ENCODE data around the gene ZNF530.

ZNF530 gene

GRCh38 chr19:57599761-57600383 lies at the start of gene ZNF530:
TSS of gene ZNF530 (plus strand) at chr19:57599885. CDS start at chr19:57604346, 4,461 bp downstream.
- peak; percentile 91 for DNase-seq

GRCh38 chr19:57552432-57552831 lies 47.3 kb upstream of the ZNF530 start:
- DNase-seq, result no peak

GRCh38 chr19:57557659-57558058 lies 42.0 kb upstream of the ZNF530 start:
- DNase-seq, result no peak

GRCh38 chr19:57558525-57558924 lies 41.2 kb upstream of the ZNF530 start:
- DNase-seq, result no peak

GRCh38 chr19:57559008-57559403 lies 40.7 kb upstream of the ZNF530 start:
- peak; percentile 21 for DNase-seq

GRCh38 chr19:57559404-57560025 lies 40.2 kb upstream of the ZNF530 start, which contains the start of gene ZNF550:
TSS of gene ZNF550 (minus strand) at chr19:57559863. CDS start at chr19:57559682, 181 bp downstream.
- DNase-seq, result peak; percentile 92

GRCh38 chr19:57560049-57560491 lies 39.6 kb upstream of the ZNF530 start:
- no peak for DNase-seq

GRCh38 chr19:57563547-57563946 lies 36.1 kb upstream of the ZNF530 start:
- DNase-seq, result no peak

GRCh38 chr19:57566396-57567265 lies 33.1 kb upstream of the ZNF530 start:
- no peak for DNase-seq

GRCh38 chr19:57570707-57571106 lies 29.0 kb upstream of the ZNF530 start:
- DNase-seq, result no peak

- no peak for DNase-seq
Measured at GRCh38 chr19:57572415-57572947, 27.2 kb upstream of the ZNF530 start.

- DNase-seq, result no peak
Measured at GRCh38 chr19:57576661-57577060, 23.0 kb upstream of the ZNF530 start.

- DNase-seq, result peak; percentile 97
Measured at GRCh38 chr19:57578487-57579205, 21.0 kb upstream of the ZNF530 start, which contains the start of gene ZNF416. TSS of gene ZNF416 (minus strand) at chr19:57578911. CDS start at chr19:57578704, 207 bp downstream.

- DNase-seq, result no peak
Measured at GRCh38 chr19:57583104-57583520, 16.6 kb upstream of the ZNF530 start.

- DNase-seq, result peak; percentile 79
Measured at GRCh38 chr19:57583521-57584416, 15.9 kb upstream of the ZNF530 start, which contains the start of gene ZIK1. TSS of gene ZIK1 (plus strand) at chr19:57584145. CDS start at chr19:57584357, 212 bp downstream.

- no peak for DNase-seq
Measured at GRCh38 chr19:57587529-57587928, 12.2 kb upstream of the ZNF530 start.

GRCh38 chr19:57599377-57599760 lies 316 bp upstream of the ZNF530 start:
- no peak for DNase-seq

GRCh38 chr19:57606931-57607330 lies 7.2 kb downstream of the ZNF530 start:
- DNase-seq, result no peak

- no peak for DNase-seq
Measured at GRCh38 chr19:57611113-57611512, 11.4 kb downstream of the ZNF530 start.

- DNase-seq, result peak; percentile 93
Measured at GRCh38 chr19:57613941-57614743, 14.5 kb downstream of the ZNF530 start, which contains the start of gene ZNF134. TSS of gene ZNF134 (plus strand) at chr19:57614242. CDS start at chr19:57619469, 5,227 bp downstream.

Data from activated CD4-positive, alpha-beta T cell treated with anti-CD3 and anti-CD28 coated beads, Interleukin-10, Interleukin-2, amounts not matched to agents 100 ng/mL and 50 ng/mL, durations not matched to agents 16 hours and 8 hours (primary cell).